OCI-LY3 (cell line): ENCODE measurements around the gene KRT13.

Experiments
- CTCF ChIP-seq: fragments of 200-600, 300-600 bp; sonication (generic); IDR thresholded peaks from 2 replicates; pipeline ENCODE4 v1.5.1; 2014; ENCODE audit warnings: antibody characterized with exemption, low read length, low read depth
- EZH2phosphoT487 ChIP-seq: fragments of 200-600 bp; shearing (Covaris generic); IDR thresholded peaks from 2 replicates; pipeline ENCODE4 v1.6.1; 2018; ENCODE audit warnings: antibody characterized with exemption, mixed run types, low read depth

- TF ChIP-seq CTCF (no peak), EZH2phosphoT487 (no peak)
Observed at GRCh38 chr17:41542357-41542756, 36.9 kb upstream of the KRT13 start.
